ENCODE results near the gene EXPH5. TPM values are rescaled to one million over a fixed set of nuclear protein-coding genes. Genes with fewer than 3 reads are reported as not detected.

The EXPH5 gene
- total and polyA plus RNA-seq, 2 donors (not counting 1 experiment from before 2014, with no cell fraction given), result 0.12 to 0.37 TPM

DNA sequence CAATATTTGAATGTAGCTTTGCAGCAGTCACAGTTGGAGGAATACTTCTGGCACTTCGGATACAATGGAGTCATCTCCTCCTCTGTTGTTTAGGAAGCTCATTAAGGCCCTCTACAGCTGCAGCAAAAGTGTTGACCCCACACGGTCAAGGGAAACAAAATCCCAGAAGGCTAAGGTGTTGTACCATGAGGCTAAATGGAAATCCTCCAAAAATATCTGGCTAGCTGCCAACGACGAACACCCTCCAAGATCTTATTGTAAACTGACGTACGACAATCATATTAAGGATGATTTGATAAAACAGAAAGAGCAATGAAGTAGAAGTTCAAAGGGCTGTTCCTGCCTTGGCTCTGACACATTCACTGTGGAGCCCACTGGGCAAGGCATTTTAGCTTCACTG is 99.4 kb downstream of the EXPH5 start:
- ATAC-seq (ENCODE audit: low read depth), result no peak
- Mint-ChIP-seq H3K9me3 (ENCODE audit: insufficient read depth) (no peaks in the 10 kb centered on the region), H3K27me3 (no peaks in the 10 kb centered on the region), H3K4me3 (no peak overlapping the region), H3K4me1 (peaks cover 13% of the 10 kb centered on the region), H3K27ac (no peak overlapping the region)
- peaks cover 0 to 2% of the 10 kb centered on the region in 2 experiments for H3K36me3 ChIP-seq (replicated peaks in 1 of 2; ENCODE audit: control extremely low read depth in 1 of 2, control insufficient read depth in 1 of 2, extremely low read depth in 1 of 2, insufficient read depth in 2 of 2, low read length in 1 of 2)
- peaks cover 0 to 7% of the 10 kb centered on the region in 2 donors for H3K4me1 ChIP-seq (ENCODE audit: control insufficient read depth in 2 of 2, insufficient read depth in 2 of 2, low read length in 2 of 2)
- TF ChIP-seq, protein P1, sequence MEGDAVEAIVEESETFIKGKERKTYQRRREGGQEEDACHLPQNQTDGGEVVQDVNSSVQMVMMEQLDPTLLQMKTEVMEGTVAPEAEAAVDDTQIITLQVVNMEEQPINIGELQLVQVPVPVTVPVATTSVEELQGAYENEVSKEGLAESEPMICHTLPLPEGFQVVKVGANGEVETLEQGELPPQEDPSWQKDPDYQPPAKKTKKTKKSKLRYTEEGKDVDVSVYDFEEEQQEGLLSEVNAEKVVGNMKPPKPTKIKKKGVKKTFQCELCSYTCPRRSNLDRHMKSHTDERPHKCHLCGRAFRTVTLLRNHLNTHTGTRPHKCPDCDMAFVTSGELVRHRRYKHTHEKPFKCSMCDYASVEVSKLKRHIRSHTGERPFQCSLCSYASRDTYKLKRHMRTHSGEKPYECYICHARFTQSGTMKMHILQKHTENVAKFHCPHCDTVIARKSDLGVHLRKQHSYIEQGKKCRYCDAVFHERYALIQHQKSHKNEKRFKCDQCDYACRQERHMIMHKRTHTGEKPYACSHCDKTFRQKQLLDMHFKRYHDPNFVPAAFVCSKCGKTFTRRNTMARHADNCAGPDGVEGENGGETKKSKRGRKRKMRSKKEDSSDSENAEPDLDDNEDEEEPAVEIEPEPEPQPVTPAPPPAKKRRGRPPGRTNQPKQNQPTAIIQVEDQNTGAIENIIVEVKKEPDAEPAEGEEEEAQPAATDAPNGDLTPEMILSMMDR (IDR thresholded peaks at IDR 0.05), result no peak
- no peak for TF ChIP-seq EZH2 (IDR thresholded peaks at IDR 0.05; ENCODE audit: borderline replicate concordance, insufficient read depth, low read depth, low read length, poor library complexity, severe bottlenecking)
- intact Hi-C loops (cut with micrococcal nuclease), result loop anchor here (10.0 kb wide), 2 partner anchors 269 to 369 kb away; partner anchors contain the start of genes ACAT1, ATM and NPAT
- H3K27ac ChIP-seq (ENCODE audit: low read length in 2 of 2), result no peak overlapping the region
- CTCF ChIA-PET, result no interaction called here
- H3K9me3 ChIP-seq (ENCODE audit: control extremely low read depth in 1 of 3, control insufficient read depth in 2 of 3, insufficient read depth in 1 of 3, low read length in 2 of 3), result no peaks in the 10 kb centered on the region
- no peak overlapping the region for H3K9ac ChIP-seq (ENCODE audit: low read length)
- WGBS (ENCODE audit: insufficient coverage), result 93% methylated on average over 2 of the region's 6 CpGs
- no peak overlapping the region for H3K4me3 ChIP-seq (ENCODE audit: control extremely low read depth in 1 of 5, extremely low read depth in 1 of 5, insufficient read depth in 1 of 5, low read depth in 2 of 5, low read length in 4 of 5)
- no peaks in the 10 kb centered on the region for H3K79me2 ChIP-seq (ENCODE audit: control insufficient read depth, insufficient read depth, low read length)
- H3K27me3 ChIP-seq (replicated peaks in 1 of 4; ENCODE audit: control extremely low read depth in 1 of 4, control insufficient read depth in 3 of 4, insufficient read depth in 4 of 4, low read length in 3 of 4), result no peaks in the 10 kb centered on the region
- no peaks in the 10 kb centered on the region for H4K20me1 ChIP-seq (ENCODE audit: control insufficient read depth, insufficient read depth, low read length, poor library complexity, severe bottlenecking)
- DNase-seq, result no peak
- H3K4me2 ChIP-seq (replicated peaks; ENCODE audit: low read depth, low read length, poor library complexity, severe bottlenecking), result no peak overlapping the region
- POLR2A ChIA-PET, result no interaction called here
- no peak overlapping the region for H2AFZ ChIP-seq (ENCODE audit: insufficient read depth, low read depth, low read length, poor library complexity, severe bottlenecking)

GRCh38 chr11:108491936-108492335 is 101.6 kb downstream of the EXPH5 start:
- Mint-ChIP-seq H3K4me1 (peaks cover 3% of the 10 kb centered on the region), H3K4me3 (no peak overlapping the region), H3K27ac (no peak overlapping the region), H3K9me3 (ENCODE audit: insufficient read depth) (no peaks in the 10 kb centered on the region), H3K27me3 (no peaks in the 10 kb centered on the region)
- Histone ChIP-seq H2AFZ (ENCODE audit: insufficient read depth, low read depth, low read length, poor library complexity, severe bottlenecking) (no peak overlapping the region), H3K4me2 (replicated peaks; ENCODE audit: low read depth, low read length, poor library complexity, severe bottlenecking) (no peak overlapping the region), H3K4me3 (ENCODE audit: control extremely low read depth in 1 of 5, extremely low read depth in 1 of 5, insufficient read depth in 1 of 5, low read depth in 2 of 5, low read length in 4 of 5) (no peak overlapping the region), H3K27ac (ENCODE audit: low read length in 2 of 2) (no peak overlapping the region), H4K20me1 (ENCODE audit: control insufficient read depth, insufficient read depth, low read length, poor library complexity, severe bottlenecking) (no peaks in the 10 kb centered on the region), H3K9me3 (ENCODE audit: control extremely low read depth in 1 of 3, control insufficient read depth in 2 of 3, insufficient read depth in 1 of 3, low read length in 2 of 3) (no peaks in the 10 kb centered on the region), H3K27me3 (replicated peaks in 1 of 4; ENCODE audit: control extremely low read depth in 1 of 4, control insufficient read depth in 3 of 4, insufficient read depth in 4 of 4, low read length in 3 of 4) (no peaks in the 10 kb centered on the region), H3K9ac (ENCODE audit: low read length) (no peak overlapping the region), H3K79me2 (ENCODE audit: control insufficient read depth, insufficient read depth, low read length) (no peaks in the 10 kb centered on the region), H3K36me3 (replicated peaks in 1 of 2; ENCODE audit: control extremely low read depth in 1 of 2, control insufficient read depth in 1 of 2, extremely low read depth in 1 of 2, insufficient read depth in 2 of 2, low read length in 1 of 2) (peaks cover 0 to 2% of the 10 kb centered on the region in 2 experiments), H3K4me1 (ENCODE audit: control insufficient read depth in 2 of 2, insufficient read depth in 2 of 2, low read length in 2 of 2) (peaks cover 0 to 1% of the 10 kb centered on the region in 2 donors)
- DNase-seq (no peak), ATAC-seq (ENCODE audit: low read depth) (no peak)
- 100% methylated on average over 1 of the region's 3 CpGs for WGBS (ENCODE audit: insufficient coverage)
- intact Hi-C loops (cut with micrococcal nuclease), result loop anchor here (10.0 kb wide), 2 partner anchors 267 to 367 kb away; partner anchors contain the start of genes ACAT1, ATM and NPAT
- ChIA-PET CTCF (no interaction called here), POLR2A (no interaction called here)
- TF ChIP-seq, protein P1 (IDR thresholded peaks at IDR 0.05), result no peak
- no peak for TF ChIP-seq EZH2 (IDR thresholded peaks at IDR 0.05; ENCODE audit: borderline replicate concordance, insufficient read depth, low read depth, low read length, poor library complexity, severe bottlenecking)
